HCT116 (cell line): ENCODE data around the gene GJB6. TPM values are rescaled to one million over a fixed set of nuclear protein-coding genes. Genes with fewer than 3 reads are reported as not detected.

ENCODE experiments used
- ATAC-seq: fragments of 200-7000 bp; cut with Tn5 transposase; 2 replicates; pipeline ENCODE4 v1.9.1; 2020; ENCODE audit warnings: mild to moderate bottlenecking, moderate library complexity
- BruUV-seq: library from RNA; stranded (reverse); fragments of 400-500 nt; replicated peaks from 2 replicates; lab custom pipeline; 2021; lab: Mats Ljungman, UMichigan
- CTCF ChIA-PET: fragments of 300-600 bp; sonication (Branson Sonifier 250); formaldehyde crosslinking; loops from one replicate; lab custom pipeline; 2021; ENCODE audit warnings: antibody characterized with exemption; lab: Charles Lee
- POLR2A ChIA-PET: fragments of 300-600, 350-600 bp; sonication (Branson Sonifier 250); formaldehyde crosslinking; loops from one replicate; lab custom pipeline; 2021; ENCODE audit warnings: antibody characterized with exemption; lab: Charles Lee
- RAD21 ChIA-PET, 2 experiments: fragments of 300-600 bp; sonication (Branson Sonifier 250); formaldehyde crosslinking; loops; one replicate each; lab custom pipeline; 2023; ENCODE audit warnings: low total read pairs in 2 of 2; ENCODE audit not compliant: uncharacterized antibody in 2 of 2, unreplicated experiment in 2 of 2, low non-redundant PET in 1 of 2; lab: Charles Lee
- DNase-seq: peaks from one replicate; pipeline ENCODE4 v3.0.0-alpha.2; 2010; ENCODE audit warnings: low read depth, low spot score
- H2AFZ ChIP-seq: fragments of 200-600 bp; shearing (Covaris generic), sonication (generic); 2 replicates; pipeline ENCODE4 v1.6.1; 2017; ENCODE audit warnings: low read depth, mixed run types, mixed read lengths, antibody characterized with exemption, low read length; ENCODE audit not compliant: poor library complexity, severe bottlenecking
- H3K27ac ChIP-seq: 2 replicates; pipeline ENCODE4 v1.5.1; 2012; ENCODE audit warnings: low read depth, low read length
- H3K27me3 ChIP-seq: fragments of 200-600 bp; sonication (generic); 2 replicates; pipeline ENCODE4 v1.6.1; 2016; ENCODE audit warnings: mixed run types, low read length, mixed read lengths; ENCODE audit not compliant: insufficient read depth
- H3K36me3 ChIP-seq, 2 experiments: fragments of 200-500 bp in 1 of 2; fragments of 200-600 bp in 1 of 2; sonication (Bioruptor generic) in 1 of 2; sonication (generic) in 1 of 2; 2 replicates each; pipeline versions ENCODE4 v1.5.1 to v1.6.1; 2014 to 2016; ENCODE audit warnings: low read length in 2 of 2, inconsistent platforms in 1 of 2, mixed read lengths in 1 of 2, mixed run types in 1 of 2; ENCODE audit not compliant: insufficient read depth in 2 of 2, control insufficient read depth in 1 of 2
- H3K4me1 ChIP-seq, 2 experiments: fragments of 200-600 bp in 1 of 2; sonication (generic) in 1 of 2; 2 replicates each; pipeline versions ENCODE4 v1.5.1 to v1.6.1; 2012 to 2017; ENCODE audit warnings: low read length in 2 of 2, inconsistent platforms in 1 of 2, mild to moderate bottlenecking in 1 of 2, mixed read lengths in 1 of 2, mixed run types in 1 of 2, moderate library complexity in 1 of 2; ENCODE audit not compliant: insufficient read depth in 2 of 2, control insufficient read depth in 1 of 2
- H3K4me2 ChIP-seq: fragments of 200-600 bp; sonication (generic); 2 replicates; pipeline ENCODE4 v1.6.1; 2017; ENCODE audit warnings: mixed run types, low read length, mixed read lengths
- H3K4me3 ChIP-seq, 2 experiments: fragments of 200-600 bp in 1 of 2; sonication (generic) in 1 of 2; replicated peaks in 1 of 2; 2 replicates each; pipeline ENCODE4 v1.5.1; 2011 to 2016; ENCODE audit warnings: low read length in 2 of 2, control low read depth in 1 of 2, low read depth in 1 of 2, mild to moderate bottlenecking in 1 of 2, mixed read lengths in 1 of 2, mixed run types in 1 of 2
- H3K79me2 ChIP-seq: fragments of 200-600 bp; sonication (generic); 2 replicates; pipeline ENCODE4 v1.6.1; 2017; ENCODE audit warnings: mild to moderate bottlenecking, mixed run types, low read length, moderate library complexity, mixed read lengths; ENCODE audit not compliant: insufficient read depth
- H3K9ac ChIP-seq: fragments of 200-600 bp; sonication (generic); 2 replicates; pipeline ENCODE4 v1.6.1; 2016; ENCODE audit warnings: low read length, mixed read lengths
- H3K9me2 ChIP-seq: fragments of 200-600 bp; sonication (generic), shearing (Covaris generic); 2 replicates; pipeline ENCODE4 v1.6.1; 2017; ENCODE audit warnings: mixed run types, mild to moderate bottlenecking, moderate library complexity; ENCODE audit not compliant: insufficient read depth
- H3K9me3 ChIP-seq, 2 experiments: fragments of 200-500 bp in 1 of 2; fragments of 200-600 bp in 1 of 2; sonication (Bioruptor generic) in 1 of 2; sonication (generic) in 1 of 2; 2 replicates each; pipeline ENCODE4 v1.6.1; 2014 to 2017; ENCODE audit warnings: low read length in 2 of 2, mixed read lengths in 2 of 2, inconsistent platforms in 1 of 2, low read depth in 1 of 2, mild to moderate bottlenecking in 1 of 2, mixed run types in 1 of 2, moderate library complexity in 1 of 2; ENCODE audit not compliant: control insufficient read depth in 1 of 2, insufficient read depth in 1 of 2
- H4K20me1 ChIP-seq: fragments of 200-600 bp; sonication (generic), shearing (Covaris generic); 2 replicates; pipeline ENCODE4 v1.6.1; 2017; ENCODE audit warnings: mixed run types, mild to moderate bottlenecking, moderate library complexity; ENCODE audit not compliant: insufficient read depth
- CBX3 ChIP-seq: IDR thresholded peaks from 2 replicates; pipeline ENCODE4 v1.6.1; 2012; ENCODE audit warnings: low read depth
- CTCF ChIP-seq, 3 experiments: fragments of 200-600 bp in 1 of 3; sonication (generic) in 1 of 3; IDR thresholded peaks in 2 of 3; conservative IDR thresholded peaks in 1 of 3; 2 replicates each; pipeline ENCODE4 v1.5.1; 2012 to 2017; ENCODE audit warnings: low read depth in 2 of 3, low read length in 2 of 3, antibody characterized with exemption in 1 of 3, borderline replicate concordance in 1 of 3, control low read depth in 1 of 3, mild to moderate bottlenecking in 1 of 3, mixed read lengths in 1 of 3, mixed run types in 1 of 3, moderate library complexity in 1 of 3; ENCODE audit not compliant: insufficient read depth in 1 of 3
- EGR1 ChIP-seq: IDR thresholded peaks from 2 replicates; pipeline ENCODE4 v1.6.1; 2012; ENCODE audit warnings: low read depth
- ELF1 ChIP-seq: IDR thresholded peaks from 2 replicates; pipeline ENCODE4 v1.6.1; 2012; ENCODE audit warnings: low read depth, borderline replicate concordance
- EZH2 ChIP-seq: fragments of 200-600 bp; sonication (generic); IDR thresholded peaks from 2 replicates; pipeline ENCODE4 v1.6.1; 2017; ENCODE audit warnings: antibody characterized with exemption, mixed run types
- EZH2phosphoT487 ChIP-seq: fragments of 200-600 bp; IDR thresholded peaks from 2 replicates; pipeline ENCODE4 v1.6.1; 2018; ENCODE audit warnings: antibody characterized with exemption, borderline replicate concordance
- JUND ChIP-seq: IDR thresholded peaks from 2 replicates; pipeline ENCODE4 v1.6.1; 2012
- POLR2A ChIP-seq: IDR thresholded peaks from 2 replicates; pipeline ENCODE4 v1.7.0; 2011; ENCODE audit warnings: borderline replicate concordance; ENCODE audit not compliant: insufficient read depth, insufficient read length; ENCODE audit errors: extremely low read depth
- RAD21 ChIP-seq: IDR thresholded peaks from 2 replicates; pipeline ENCODE4 v1.6.1; 2012; ENCODE audit warnings: low read depth, mild to moderate bottlenecking
- REST ChIP-seq: IDR thresholded peaks from 2 replicates; pipeline ENCODE4 v1.6.1; 2012; ENCODE audit warnings: low read depth
- SIN3A ChIP-seq: IDR thresholded peaks from 2 replicates; pipeline ENCODE4 v1.6.1; 2012; ENCODE audit warnings: low read depth
- SP1 ChIP-seq: IDR thresholded peaks from 2 replicates; pipeline ENCODE4 v1.6.1; 2012; ENCODE audit warnings: low read depth
- SRF ChIP-seq: IDR thresholded peaks from 2 replicates; pipeline ENCODE4 v1.6.1; 2012; ENCODE audit warnings: low read depth
- YY1 ChIP-seq: IDR thresholded peaks from 2 replicates; pipeline ENCODE4 v1.6.1; 2011; ENCODE audit warnings: low read length, low read depth, moderate library complexity, mild to moderate bottlenecking; ENCODE audit not compliant: insufficient replicate concordance; ENCODE audit errors: extremely low read depth
- ZNF274 ChIP-seq: fragments of 200-500 bp; sonication (Bioruptor generic); IDR thresholded peaks from 2 replicates; pipeline ENCODE4 v1.6.1; 2014; ENCODE audit warnings: mild to moderate bottlenecking, low read depth, low read length, inconsistent platforms
- intact Hi-C: fragments of 100-400 bp; cut with micrococcal nuclease; formaldehyde crosslinking; loops from 2 replicates; pipeline ENCODE4 v1.10.0; 2022
- total RNA-seq: library from RNA; stranded (reverse); gene quantifications from one replicate; pipeline ENCODE4 v1.2.1, GENCODE V29; 2021; ENCODE audit not compliant: unreplicated experiment

Gene GJB6
- total RNA-seq, 1 experiment from 2014 or later = not detected

DNA sequence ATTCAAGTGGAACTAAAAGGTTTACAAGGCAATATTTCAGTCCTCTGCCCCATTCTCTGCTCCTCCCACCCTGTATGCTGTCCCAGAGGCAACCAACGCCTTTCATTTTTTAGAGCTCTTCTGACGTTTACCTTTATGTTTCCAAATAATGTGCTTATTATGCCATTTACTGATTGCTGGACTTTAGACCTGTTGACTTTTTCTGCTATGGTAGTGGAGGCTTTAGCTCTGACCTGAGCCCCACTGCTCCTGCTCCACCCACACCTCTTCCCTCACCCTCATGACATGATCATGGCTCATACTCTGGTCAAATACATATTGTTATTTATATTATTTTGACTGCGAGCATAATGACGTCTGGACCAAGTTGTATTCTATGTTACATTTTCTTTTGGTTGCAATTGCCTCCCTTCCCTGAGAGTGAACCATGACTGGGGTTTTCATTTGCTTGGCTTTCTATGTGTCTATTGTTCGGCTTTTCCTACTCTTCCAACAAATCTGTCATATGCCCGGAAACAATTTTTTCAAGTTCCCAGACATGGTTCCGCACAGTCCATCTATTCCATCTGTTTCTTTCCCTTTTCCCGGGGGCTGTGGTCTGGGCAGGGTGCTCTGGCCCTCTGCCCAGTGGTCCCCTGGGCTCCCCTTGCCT is 31.4 kb upstream of the GJB6 start:
- Histone ChIP-seq H3K27me3 (no peaks in the 10 kb centered on the region), H3K4me2 (no peak overlapping the region), H3K9ac (no peak overlapping the region), H3K4me3 (no peak overlapping the region), H2AFZ (no peak overlapping the region), H3K9me2 (no peaks in the 10 kb centered on the region), H4K20me1 (no peaks in the 10 kb centered on the region), H3K36me3 (no peaks in the 10 kb centered on the region), H3K79me2 (no peaks in the 10 kb centered on the region), H3K27ac (no peak overlapping the region), H3K9me3 (no peaks in the 10 kb centered on the region), H3K4me1 (no peaks in the 10 kb centered on the region)
- BruUV-seq = no TSS peak
- no peak for ATAC-seq
- ChIA-PET CTCF (interaction anchor here (0.6 kb wide), 1 partner anchor 66 kb away, joined by 3 read pairs; no protein-coding TSS in a partner anchor), RAD21 (no interaction called here), POLR2A (no interaction called here)
- TF ChIP-seq ZNF274 (no peak), SP1 (no peak), YY1 (no peak), SIN3A (no peak), CBX3 (no peak), REST (no peak), ELF1 (no peak), EZH2 (no peak), CTCF (IDR thresholded peaks at IDR 0.05 in 2 of 3, conservative IDR thresholded peaks at IDR 0.05 in 1 of 3; ENCODE audit: borderline replicate concordance in 1 of 3, insufficient read depth in 1 of 3, low read depth in 2 of 3, low read length in 2 of 3) (no peak), EZH2phosphoT487 (no peak), EGR1 (no peak), JUND (no peak), SRF (no peak), RAD21 (no peak), POLR2A (no peak)
- no peak for DNase-seq
- intact Hi-C loops = no loop called here
